ES-I3 (cell line): ENCODE data around the gene CERS3.

Experiments used
- H3K36me3 ChIP-seq: 2 replicates; pipeline ENCODE4 v1.6.1; 2013; ENCODE audit warnings: mild to moderate bottlenecking, low read length, control low read depth, moderate library complexity; ENCODE audit not compliant: insufficient read depth
- H3K4me1 ChIP-seq: 2 replicates; pipeline ENCODE4 v1.6.1; 2013; ENCODE audit warnings: mild to moderate bottlenecking, control low read depth, low read length; ENCODE audit not compliant: insufficient read depth
- H3K9ac ChIP-seq: 2 replicates; pipeline ENCODE4 v1.6.1; 2013; ENCODE audit warnings: low read depth, mild to moderate bottlenecking, low read length, moderate library complexity
- H3K9me3 ChIP-seq: 2 replicates; pipeline ENCODE4 v1.6.1; 2013; ENCODE audit warnings: mild to moderate bottlenecking, low read length, moderate library complexity; ENCODE audit not compliant: control insufficient read depth, insufficient read depth

Gene CERS3

GRCh38 chr15:100429116-100429728, 99.5 kb downstream of the CERS3 start:
- H3K9me3 ChIP-seq = no peaks in the 10 kb centered on the region
- no peaks in the 10 kb centered on the region for H3K36me3 ChIP-seq
- H3K4me1 ChIP-seq = no peaks in the 10 kb centered on the region
- no peak overlapping the region for H3K9ac ChIP-seq

- Histone ChIP-seq H3K9me3 (no peaks in the 10 kb centered on the region), H3K9ac (no peak overlapping the region), H3K36me3 (no peaks in the 10 kb centered on the region), H3K4me1 (no peaks in the 10 kb centered on the region)
These were observed 101.8 kb downstream of the CERS3 start for GRCh38 chr15:100426937-100427336.

- Histone ChIP-seq H3K9ac (no peak overlapping the region), H3K36me3 (no peaks in the 10 kb centered on the region), H3K9me3 (no peaks in the 10 kb centered on the region), H3K4me1 (no peaks in the 10 kb centered on the region)
These were observed 123.6 kb downstream of the CERS3 start for GRCh38 chr15:100405179-100405578.

- no peaks in the 10 kb centered on the region for H3K36me3 ChIP-seq
- no peaks in the 10 kb centered on the region for H3K9me3 ChIP-seq
- no peaks in the 10 kb centered on the region for H3K4me1 ChIP-seq
- H3K9ac ChIP-seq = no peak overlapping the region
These were observed 127.8 kb downstream of the CERS3 start for GRCh38 chr15:100400996-100401395.

- Histone ChIP-seq H3K9ac (no peak overlapping the region), H3K9me3 (no peaks in the 10 kb centered on the region), H3K36me3 (no peaks in the 10 kb centered on the region), H3K4me1 (no peaks in the 10 kb centered on the region)
These were observed 133.9 kb downstream of the CERS3 start for GRCh38 chr15:100394736-100395440.

- Histone ChIP-seq H3K36me3 (no peaks in the 10 kb centered on the region), H3K4me1 (no peaks in the 10 kb centered on the region), H3K9ac (no peak overlapping the region), H3K9me3 (no peaks in the 10 kb centered on the region)
These were observed 135.7 kb downstream of the CERS3 start for GRCh38 chr15:100393008-100393407.

GRCh38 chr15:100385300-100386050, 143.3 kb downstream of the CERS3 start:
- H3K4me1 ChIP-seq = no peaks in the 10 kb centered on the region
- no peak overlapping the region for H3K9ac ChIP-seq
- peaks cover 8% of the 10 kb centered on the region; the same call in 1 of the 2 replicates for H3K9me3 ChIP-seq
- no peaks in the 10 kb centered on the region for H3K36me3 ChIP-seq

GRCh38 chr15:100384108-100384410, 144.7 kb downstream of the CERS3 start:
- Histone ChIP-seq H3K9me3 (peaks cover 13% of the 10 kb centered on the region; the same call in 1 of the 2 replicates), H3K4me1 (no peaks in the 10 kb centered on the region), H3K36me3 (no peaks in the 10 kb centered on the region), H3K9ac (no peak overlapping the region)

- H3K4me1 ChIP-seq = no peaks in the 10 kb centered on the region
- no peaks in the 10 kb centered on the region for H3K36me3 ChIP-seq
- no peak overlapping the region for H3K9ac ChIP-seq
- H3K9me3 ChIP-seq = peaks cover 13% of the 10 kb centered on the region; the same call in 1 of the 2 replicates
These were observed 145.2 kb downstream of the CERS3 start for GRCh38 chr15:100383302-100384107.

- H3K9me3 ChIP-seq = no peaks in the 10 kb centered on the region
- H3K9ac ChIP-seq = peak overlapping the region; percentile 28; the same call in 1 of the 2 replicates
- H3K4me1 ChIP-seq = no peaks in the 10 kb centered on the region
- H3K36me3 ChIP-seq = no peaks in the 10 kb centered on the region
These were observed 154.8 kb downstream of the CERS3 start for GRCh38 chr15:100373942-100374341.

GRCh38 chr15:100373120-100373896, 155.4 kb downstream of the CERS3 start:
- Histone ChIP-seq H3K4me1 (no peaks in the 10 kb centered on the region), H3K9me3 (no peaks in the 10 kb centered on the region), H3K36me3 (no peaks in the 10 kb centered on the region), H3K9ac (peak overlapping the region; percentile 78)

- Histone ChIP-seq H3K4me1 (no peaks in the 10 kb centered on the region), H3K36me3 (no peaks in the 10 kb centered on the region), H3K9me3 (no peaks in the 10 kb centered on the region), H3K9ac (peak overlapping the region; percentile 78)
These were observed 156.0 kb downstream of the CERS3 start for GRCh38 chr15:100372739-100373119.

GRCh38 chr15:100355342-100355741, 173.4 kb downstream of the CERS3 start:
- Histone ChIP-seq H3K9ac (no peak overlapping the region), H3K9me3 (no peaks in the 10 kb centered on the region), H3K36me3 (no peaks in the 10 kb centered on the region), H3K4me1 (no peaks in the 10 kb centered on the region)

- Histone ChIP-seq H3K4me1 (no peaks in the 10 kb centered on the region), H3K9me3 (no peaks in the 10 kb centered on the region), H3K9ac (no peak overlapping the region), H3K36me3 (no peaks in the 10 kb centered on the region)
These were observed 175.3 kb downstream of the CERS3 start for GRCh38 chr15:100353449-100353848.
